SK-N-SH (cell line): Measurements from ENCODE around the gene LCE1E. TPM values are rescaled to one million over a fixed set of nuclear protein-coding genes. Genes with fewer than 3 reads are reported as not detected.

Source experiments
- CTCF ChIA-PET: fragments of 300-600, 350-600 bp; formaldehyde crosslinking; extraction: SDS; loops from one replicate; lab custom pipeline; 2021; lab: Yijun Ruan, JAX
- POLR2A ChIA-PET: fragments of 350-600 bp; sonication (Branson Sonifier 250); formaldehyde crosslinking; extraction: SDS; loops from one replicate; lab custom pipeline; 2020; ENCODE audit warnings: antibody characterized with exemption, inconsistent platforms; lab: Yijun Ruan, JAX
- DNase-seq: peaks from one replicate; pipeline ENCODE4 v3.0.0; 2012
- H2AFZ ChIP-seq: fragments of 200-600 bp; sonication (generic); 2 replicates; pipeline ENCODE4 v1.8.1; 2016; ENCODE audit warnings: antibody characterized with exemption, mild to moderate bottlenecking, low read depth
- H3F3A ChIP-seq: fragments of 200-600 bp; sonication (generic); replicated peaks from 2 replicates; pipeline ENCODE3; 2016; ENCODE audit warnings: antibody characterized with exemption, mild to moderate bottlenecking; ENCODE audit not compliant: insufficient read depth
- H3K27ac ChIP-seq, 2 experiments: fragments of 200-500 bp in 1 of 2; fragments of 200-600 bp in 1 of 2; sonication (Bioruptor generic) in 1 of 2; sonication (generic), shearing (Covaris generic) in 1 of 2; 2 replicates each; pipeline versions ENCODE4 v1.5.1 to v1.6.1; 2014 to 2016; ENCODE audit warnings: low read depth in 2 of 2, inconsistent platforms in 1 of 2, low read length in 1 of 2, mild to moderate bottlenecking in 1 of 2, mixed read lengths in 1 of 2
- H3K27me3 ChIP-seq: fragments of 200-600 bp; sonication (generic), shearing (Covaris generic); 2 replicates; pipeline ENCODE4 v1.6.1; 2016; ENCODE audit warnings: mixed run types; ENCODE audit not compliant: insufficient read depth
- H3K36me3 ChIP-seq, 2 experiments: fragments of 200-500 bp in 1 of 2; fragments of 200-600 bp in 1 of 2; sonication (Bioruptor generic) in 1 of 2; sonication (generic) in 1 of 2; replicated peaks in 1 of 2; 2 replicates each; pipeline versions ENCODE3 to v1.5.1; 2014 to 2016; ENCODE audit warnings: low read length in 1 of 2, mild to moderate bottlenecking in 1 of 2; ENCODE audit not compliant: insufficient read depth in 2 of 2, control insufficient read depth in 1 of 2
- H3K4me1 ChIP-seq, 2 experiments: fragments of 200-500 bp in 1 of 2; fragments of 200-600 bp in 1 of 2; sonication (Bioruptor generic) in 1 of 2; sonication (generic), shearing (Covaris generic) in 1 of 2; 2 replicates each; pipeline versions ENCODE4 v1.5.1 to v1.6.1; 2014 to 2016; ENCODE audit warnings: low read depth in 1 of 2, low read length in 1 of 2, mixed run types in 1 of 2; ENCODE audit not compliant: insufficient read depth in 2 of 2, control insufficient read depth in 1 of 2
- H3K4me2 ChIP-seq: fragments of 200-600 bp; sonication (generic), shearing (Covaris generic); 2 replicates; pipeline ENCODE4 v1.6.1; 2017; ENCODE audit warnings: mixed run types
- H3K4me3 ChIP-seq, 2 experiments: fragments of 200-500 bp in 1 of 2; fragments of 200-600 bp in 1 of 2; sonication (Bioruptor generic) in 1 of 2; sonication (generic), shearing (Covaris generic) in 1 of 2; 2 replicates each; pipeline versions ENCODE4 v1.5.1 to v1.8.1; 2014 to 2016; ENCODE audit warnings: low read depth in 2 of 2, inconsistent platforms in 1 of 2, low read length in 1 of 2, mild to moderate bottlenecking in 1 of 2, mixed read lengths in 1 of 2, moderate library complexity in 1 of 2
- H3K79me2 ChIP-seq: fragments of 200-600 bp; sonication (generic); 2 replicates; pipeline ENCODE4 v1.8.1; 2017; ENCODE audit warnings: mild to moderate bottlenecking; ENCODE audit not compliant: insufficient read depth
- H3K9ac ChIP-seq: fragments of 200-600 bp; sonication (generic); 2 replicates; pipeline ENCODE4 v1.6.1; 2017; ENCODE audit warnings: mixed run types
- H3K9me2 ChIP-seq: fragments of 200-600 bp; sonication (generic); 2 replicates; pipeline ENCODE4 v1.6.1; 2017; ENCODE audit warnings: mixed run types
- H3K9me3 ChIP-seq: fragments of 200-600 bp; sonication (generic); 2 replicates; pipeline ENCODE4 v1.6.1; 2017; ENCODE audit warnings: mixed run types, mild to moderate bottlenecking, moderate library complexity
- H4K20me1 ChIP-seq: fragments of 200-600 bp; sonication (generic); 2 replicates; pipeline ENCODE4 v1.6.1; 2017; ENCODE audit warnings: mild to moderate bottlenecking, mixed run types; ENCODE audit not compliant: insufficient read depth
- EP300 ChIP-seq, 2 experiments: IDR thresholded peaks; 2 replicates each; pipeline versions ENCODE4 v1.4.0 to v1.6.1; 2012; ENCODE audit warnings: borderline replicate concordance in 1 of 2, low read depth in 1 of 2, low read length in 1 of 2
- FOSL2 ChIP-seq: IDR thresholded peaks from 2 replicates; pipeline ENCODE4 v1.4.0; 2012; ENCODE audit warnings: low read depth, mild to moderate bottlenecking, moderate library complexity, borderline replicate concordance
- IRF3 ChIP-seq: fragments of 150-350 bp; IDR thresholded peaks from 2 replicates; pipeline ENCODE4 v1.6.1; 2016; ENCODE audit warnings: mild to moderate bottlenecking, low read depth, low read length
- MAX ChIP-seq: IDR thresholded peaks from 2 replicates; pipeline ENCODE4 v1.4.0; 2012; ENCODE audit warnings: low read depth
- MEF2A ChIP-seq: IDR thresholded peaks from 2 replicates; pipeline ENCODE4 v1.4.0; 2012; ENCODE audit warnings: low read depth, borderline replicate concordance
- MXI1 ChIP-seq: IDR thresholded peaks from 2 replicates; pipeline ENCODE4 v1.6.1; 2012; ENCODE audit warnings: mild to moderate bottlenecking, low read depth, low read length, improper control_type of control experiment
- NRF1 ChIP-seq: IDR thresholded peaks from 2 replicates; pipeline ENCODE4 v1.6.1; 2012; ENCODE audit warnings: low read depth, mild to moderate bottlenecking, low read length
- RAD21 ChIP-seq: IDR thresholded peaks from 2 replicates; pipeline ENCODE4 v1.6.1; 2012; ENCODE audit warnings: mild to moderate bottlenecking, low read length
- RCOR1 ChIP-seq: fragments of 150-350 bp; IDR thresholded peaks from 2 replicates; pipeline ENCODE4 v1.6.1; 2017; ENCODE audit warnings: antibody characterized with exemption, low read length
- REST ChIP-seq: IDR thresholded peaks from 2 replicates; pipeline ENCODE4 v1.6.1; 2012; ENCODE audit warnings: mild to moderate bottlenecking, low read depth, low read length, moderate library complexity
- RFX5 ChIP-seq: IDR thresholded peaks from 2 replicates; pipeline ENCODE4 v1.6.1; 2012; ENCODE audit warnings: mild to moderate bottlenecking, improper control_type of control experiment, low read length
- SIN3A ChIP-seq: IDR thresholded peaks from 2 replicates; pipeline ENCODE4 v1.6.1; 2012; ENCODE audit warnings: low read depth, mild to moderate bottlenecking, low read length, moderate library complexity, borderline replicate concordance
- SMC3 ChIP-seq: IDR thresholded peaks from 2 replicates; pipeline ENCODE4 v1.6.1; 2012; ENCODE audit warnings: low read depth, low read length, improper control_type of control experiment
- TEAD4 ChIP-seq: IDR thresholded peaks from 2 replicates; pipeline ENCODE4 v1.4.0; 2012; ENCODE audit warnings: mild to moderate bottlenecking, borderline replicate concordance; ENCODE audit not compliant: insufficient read depth
- USF2 ChIP-seq: fragments of 150-350 bp; IDR thresholded peaks from 2 replicates; pipeline ENCODE4 v1.6.1; 2017; ENCODE audit warnings: antibody characterized with exemption, low read length, low read depth, borderline replicate concordance
- YY1 ChIP-seq: IDR thresholded peaks from 2 replicates; pipeline ENCODE4 v1.4.0; 2012; ENCODE audit warnings: low read depth, mild to moderate bottlenecking
- ZBTB33 ChIP-seq: IDR thresholded peaks from 2 replicates; pipeline ENCODE4 v1.4.0; 2012; ENCODE audit warnings: low read depth, borderline replicate concordance
- WGBS: methylation state at CpG from one replicate; pipeline ENCODE4 v1.1.6; 2017; ENCODE audit warnings: low lambda C conversion rate; 5-methylcytosine and 5-hydroxymethylcytosine counted together
- polyA plus RNA-seq, 3 experiments: library from polyadenylated mRNA; depleted of rRNA; stranded (reverse); fragments of >200 nt; gene quantifications; 2 replicates each; pipeline ENCODE4 v1.2.3, GENCODE V29; 2012

Gene LCE1E
- polyA plus RNA-seq, 1 of the 3 experiments (the other 2 are of a cell fraction): not detected

GRCh38 chr1:152823294-152823693, 37.2 kb downstream of the LCE1E start:
- H3K4me3 ChIP-seq: no peak overlapping the region
- no peaks in the 10 kb centered on the region for H3K9me2 ChIP-seq
- 1% methylated on average over 5 of the region's 5 CpGs for WGBS
- H4K20me1 ChIP-seq: no peaks in the 10 kb centered on the region
- no peak for DNase-seq
- no peaks in the 10 kb centered on the region for H3K79me2 ChIP-seq
- no peaks in the 10 kb centered on the region for H3K36me3 ChIP-seq
- ChIA-PET POLR2A (no interaction called here), CTCF (no interaction called here)
- H3K9ac ChIP-seq: no peak overlapping the region
- no peaks in the 10 kb centered on the region for H3K9me3 ChIP-seq
- TF ChIP-seq FOSL2 (no peak), SMC3 (no peak), MEF2A (no peak), YY1 (no peak), IRF3 (no peak), EP300 (IDR thresholded peaks at IDR 0.05; ENCODE audit: borderline replicate concordance in 1 of 2, low read depth in 1 of 2, low read length in 1 of 2) (no peak), RCOR1 (no peak), ZBTB33 (no peak), REST (no peak), SIN3A (no peak), RFX5 (no peak), MAX (no peak), RAD21 (no peak), MXI1 (no peak), USF2 (no peak), TEAD4 (no peak), NRF1 (no peak)
- H3K27ac ChIP-seq: no peak overlapping the region
- no peak overlapping the region for H2AFZ ChIP-seq
- no peaks in the 10 kb centered on the region for H3F3A ChIP-seq
- no peaks in the 10 kb centered on the region; a peak in 1 of 4 replicates for H3K4me1 ChIP-seq
- H3K4me2 ChIP-seq: no peak overlapping the region
- H3K27me3 ChIP-seq: peaks cover 7% of the 10 kb centered on the region; the same call in 1 of the 2 replicates
